ENCODE data around the gene FXYD4. TPM values are rescaled to one million over a fixed set of nuclear protein-coding genes. Genes with fewer than 3 reads are reported as not detected.

FXYD4 gene
- total RNA-seq, 1 experiment from 2014 or later: not detected

DNA sequence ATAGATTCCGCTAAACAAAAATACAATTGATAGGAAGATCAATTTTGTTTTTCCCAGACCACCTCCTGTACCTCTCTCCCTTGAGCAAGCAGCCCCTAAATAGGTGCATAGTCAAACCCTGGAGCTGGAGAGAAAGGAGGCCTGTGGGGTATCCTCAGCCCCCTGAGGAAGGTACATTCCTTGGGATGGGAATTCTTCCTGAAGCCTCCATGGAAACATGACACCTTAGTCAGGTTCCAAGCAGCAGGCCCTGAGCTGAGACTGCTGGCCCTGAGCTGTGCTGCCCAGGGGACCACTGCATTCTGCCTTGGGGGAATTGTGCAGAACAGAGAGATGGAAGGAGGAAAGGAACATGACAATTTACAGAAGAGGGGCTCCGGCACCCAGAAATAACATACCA lies 30.2 kb downstream of the FXYD4 start:
- TF ChIP-seq, protein P1, sequence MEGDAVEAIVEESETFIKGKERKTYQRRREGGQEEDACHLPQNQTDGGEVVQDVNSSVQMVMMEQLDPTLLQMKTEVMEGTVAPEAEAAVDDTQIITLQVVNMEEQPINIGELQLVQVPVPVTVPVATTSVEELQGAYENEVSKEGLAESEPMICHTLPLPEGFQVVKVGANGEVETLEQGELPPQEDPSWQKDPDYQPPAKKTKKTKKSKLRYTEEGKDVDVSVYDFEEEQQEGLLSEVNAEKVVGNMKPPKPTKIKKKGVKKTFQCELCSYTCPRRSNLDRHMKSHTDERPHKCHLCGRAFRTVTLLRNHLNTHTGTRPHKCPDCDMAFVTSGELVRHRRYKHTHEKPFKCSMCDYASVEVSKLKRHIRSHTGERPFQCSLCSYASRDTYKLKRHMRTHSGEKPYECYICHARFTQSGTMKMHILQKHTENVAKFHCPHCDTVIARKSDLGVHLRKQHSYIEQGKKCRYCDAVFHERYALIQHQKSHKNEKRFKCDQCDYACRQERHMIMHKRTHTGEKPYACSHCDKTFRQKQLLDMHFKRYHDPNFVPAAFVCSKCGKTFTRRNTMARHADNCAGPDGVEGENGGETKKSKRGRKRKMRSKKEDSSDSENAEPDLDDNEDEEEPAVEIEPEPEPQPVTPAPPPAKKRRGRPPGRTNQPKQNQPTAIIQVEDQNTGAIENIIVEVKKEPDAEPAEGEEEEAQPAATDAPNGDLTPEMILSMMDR (IDR thresholded peaks at IDR 0.05; ENCODE audit: insufficient read depth in 1 of 2, low read depth in 1 of 2, low read length in 1 of 2, severe bottlenecking in 1 of 2, unreplicated experiment in 1 of 2): no peak
- DNase-seq: peak in 1 of 2 experiments; percentile 35
- Histone ChIP-seq H3K27me3 (replicated peaks; ENCODE audit: control insufficient read depth, insufficient read depth, low read length) (no peaks in the 10 kb centered on the region), H3K9me3 (no peaks in the 10 kb centered on the region), H3K4me3 (ENCODE audit: low read depth, low read length) (no peak overlapping the region), H3K36me3 (ENCODE audit: control insufficient read depth, insufficient read depth, low read length) (0 out of 2 replicates have a peak, but pooled peaks cover 1% of the 10 kb centered on the region), H3K4me1 (peaks cover 73% of the 10 kb centered on the region)
- BruUV-seq (replicated peaks): no TSS peak
- Mint-ChIP-seq H3K4me1 (ENCODE audit: low read depth, unreplicated experiment) (peaks cover 36% of the 10 kb centered on the region), H3K36me3 (ENCODE audit: insufficient read depth, unreplicated experiment) (peaks cover 97% of the 10 kb centered on the region), H3K27ac (ENCODE audit: unreplicated experiment) (peak overlapping the region; percentile 76), H3K27me3 (ENCODE audit: insufficient read depth, unreplicated experiment) (no peaks in the 10 kb centered on the region), H3K9me3 (ENCODE audit: unreplicated experiment) (no peaks in the 10 kb centered on the region), H3K4me3 (ENCODE audit: unreplicated experiment) (no peak overlapping the region)
- intact Hi-C loops (cut with micrococcal nuclease; ENCODE audit: unreplicated experiment): no loop called here
- ChIA-PET POLR2A (no interaction called here), CTCF (no interaction called here)

GRCh38 chr10:43402176-43402575 lies 30.7 kb downstream of the FXYD4 start:
- Histone ChIP-seq H3K36me3 (ENCODE audit: control insufficient read depth, insufficient read depth, low read length) (0 out of 2 replicates have a peak, but pooled peaks cover 1% of the 10 kb centered on the region), H3K4me3 (ENCODE audit: low read depth, low read length) (no peak overlapping the region), H3K9me3 (no peaks in the 10 kb centered on the region), H3K27me3 (replicated peaks; ENCODE audit: control insufficient read depth, insufficient read depth, low read length) (no peaks in the 10 kb centered on the region), H3K4me1 (peaks cover 73% of the 10 kb centered on the region)
- TF ChIP-seq, protein P1 (IDR thresholded peaks at IDR 0.05; ENCODE audit: insufficient read depth in 1 of 2, low read depth in 1 of 2, low read length in 1 of 2, severe bottlenecking in 1 of 2, unreplicated experiment in 1 of 2): no peak
- POLR2A ChIA-PET: no interaction called here
- H3K4me3 Mint-ChIP-seq (ENCODE audit: unreplicated experiment): no peak overlapping the region
- peaks cover 36% of the 10 kb centered on the region for H3K4me1 Mint-ChIP-seq (ENCODE audit: low read depth, unreplicated experiment)
- intact Hi-C loops (cut with micrococcal nuclease; ENCODE audit: unreplicated experiment): no loop called here
- BruUV-seq (replicated peaks): no TSS peak
- H3K9me3 Mint-ChIP-seq (ENCODE audit: unreplicated experiment): no peaks in the 10 kb centered on the region
- no peaks in the 10 kb centered on the region for H3K27me3 Mint-ChIP-seq (ENCODE audit: insufficient read depth, unreplicated experiment)
- DNase-seq: no peak
- CTCF ChIA-PET: no interaction called here
- peak overlapping the region; percentile 76 for H3K27ac Mint-ChIP-seq (ENCODE audit: unreplicated experiment)
- H3K36me3 Mint-ChIP-seq (ENCODE audit: insufficient read depth, unreplicated experiment): peaks cover 93% of the 10 kb centered on the region

- DNase-seq: no peak
- TF ChIP-seq, protein P1 (IDR thresholded peaks at IDR 0.05; ENCODE audit: insufficient read depth in 1 of 2, low read depth in 1 of 2, low read length in 1 of 2, severe bottlenecking in 1 of 2, unreplicated experiment in 1 of 2): no peak
- no peaks in the 10 kb centered on the region for H3K9me3 Mint-ChIP-seq (ENCODE audit: unreplicated experiment)
- H3K27ac Mint-ChIP-seq (ENCODE audit: unreplicated experiment): peak overlapping the region; percentile 33
- BruUV-seq (replicated peaks): no TSS peak
- Histone ChIP-seq H3K4me1 (peaks cover 73% of the 10 kb centered on the region), H3K36me3 (ENCODE audit: control insufficient read depth, insufficient read depth, low read length) (0 out of 2 replicates have a peak, but pooled peaks cover 1% of the 10 kb centered on the region), H3K9me3 (no peaks in the 10 kb centered on the region), H3K27me3 (replicated peaks; ENCODE audit: control insufficient read depth, insufficient read depth, low read length) (no peaks in the 10 kb centered on the region), H3K4me3 (ENCODE audit: low read depth, low read length) (no peak overlapping the region)
- intact Hi-C loops (cut with micrococcal nuclease; ENCODE audit: unreplicated experiment): no loop called here
- no peaks in the 10 kb centered on the region for H3K27me3 Mint-ChIP-seq (ENCODE audit: insufficient read depth, unreplicated experiment)
- H3K4me3 Mint-ChIP-seq (ENCODE audit: unreplicated experiment): no peak overlapping the region
- CTCF ChIA-PET: no interaction called here
- H3K36me3 Mint-ChIP-seq (ENCODE audit: insufficient read depth, unreplicated experiment): peaks cover 93% of the 10 kb centered on the region
- H3K4me1 Mint-ChIP-seq (ENCODE audit: low read depth, unreplicated experiment): peaks cover 36% of the 10 kb centered on the region
- POLR2A ChIA-PET: no interaction called here
Observed at GRCh38 chr10:43402880-43403452, 31.5 kb downstream of the FXYD4 start.
